ENCODE results near the gene KRTAP4-11.
"Not testable (repeated sequence)": the region's sequence is repeated elsewhere in the genome, so short reads cannot be mapped to it uniquely, and the experiment has no call there.

KRTAP4-11 gene

DNA sequence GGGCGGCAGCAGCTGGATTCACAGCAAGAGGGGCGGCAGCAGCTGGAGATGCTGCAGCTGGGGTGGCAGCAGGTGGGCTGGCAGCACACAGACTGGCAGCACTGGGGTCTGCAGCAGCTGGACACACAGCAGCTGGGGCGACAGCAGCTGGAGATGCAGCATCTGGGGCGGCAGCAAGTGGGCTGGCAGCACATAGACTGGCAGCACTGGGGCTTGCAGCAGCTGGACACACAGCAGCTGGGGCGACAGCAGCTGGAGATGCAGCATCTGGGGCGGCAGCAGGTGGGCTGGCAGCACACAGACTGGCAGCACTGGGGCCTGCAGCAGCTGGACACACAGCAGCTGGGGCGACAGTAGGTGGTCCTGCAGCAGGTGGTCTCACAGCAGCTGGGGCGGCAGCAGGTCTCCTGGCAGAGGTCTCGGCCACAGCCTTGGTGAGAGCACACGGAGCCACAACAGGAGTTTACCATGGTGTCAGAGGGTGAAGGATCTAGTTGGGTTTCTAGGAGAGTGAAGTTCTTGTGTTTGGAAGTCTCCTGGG, at the start of gene KRTAP4-11:
Gene KRTAP4-11, minus strand, starts transcription at position 528 of the 541 bp plus-strand sequence. Its CDS starts 58 bp downstream, at position 470.
- DNase-seq (ENCODE audit: low spot score) = not testable (repeated sequence)

DNA sequence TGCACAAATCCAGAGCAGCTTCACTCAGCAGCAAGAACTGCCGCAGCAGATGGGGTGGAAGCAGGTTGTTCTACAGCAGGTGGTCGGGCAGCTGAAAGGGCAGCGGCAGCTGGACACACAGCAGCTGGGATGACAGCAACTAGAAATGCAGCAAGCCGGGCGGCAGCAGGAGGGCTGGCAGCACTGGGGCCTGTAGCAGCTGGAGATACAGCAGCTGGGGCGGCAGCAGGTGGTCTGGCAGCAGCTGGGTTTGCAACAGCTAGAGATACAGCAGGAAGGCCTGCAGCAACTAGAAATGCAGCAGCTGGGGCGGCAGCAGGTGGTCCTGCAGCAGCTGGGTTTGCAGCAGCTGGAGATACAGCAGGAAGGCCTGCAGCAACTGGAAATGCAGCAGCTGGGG, 49.4 kb upstream of the KRTAP4-11 start:
- DNase-seq (ENCODE audit: low spot score) = no peak

GRCh38 chr17:41163828-41164227, 45.7 kb upstream of the KRTAP4-11 start:
- no peak for DNase-seq (ENCODE audit: low spot score)

- DNase-seq (ENCODE audit: low spot score) = no peak
Observed at GRCh38 chr17:41160648-41161047, 42.5 kb upstream of the KRTAP4-11 start, which contains the start of gene KRTAP4-4. Gene KRTAP4-4, minus strand, starts transcription at chr17:41160748. Its CDS starts 57 bp downstream, at chr17:41160691.

GRCh38 chr17:41160190-41160589, 42.0 kb upstream of the KRTAP4-11 start:
- not testable (repeated sequence) for DNase-seq (ENCODE audit: low spot score)

DNA sequence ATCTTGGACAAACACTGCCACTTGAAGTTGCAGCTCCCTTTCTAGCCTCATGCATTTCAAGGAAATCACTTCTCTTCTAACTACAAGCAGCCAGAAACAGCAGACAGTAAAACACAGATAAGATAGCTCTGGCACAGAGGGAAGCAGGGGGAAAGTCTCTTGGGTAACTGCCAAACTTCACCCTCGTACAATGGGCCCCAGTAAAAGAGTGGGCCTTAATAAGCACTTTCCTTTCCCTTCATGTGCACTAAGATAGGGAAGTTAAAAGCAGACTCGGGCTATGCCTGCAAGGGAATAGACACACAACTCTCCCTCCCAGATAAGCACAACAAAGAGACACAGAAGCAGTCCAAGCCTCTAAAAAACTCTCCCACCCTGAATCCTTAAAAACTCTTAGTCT, 35.7 kb upstream of the KRTAP4-11 start:
- DNase-seq (ENCODE audit: low spot score) = no peak

- no peak for DNase-seq (ENCODE audit: low spot score)
Observed at GRCh38 chr17:41151525-41151924, 33.4 kb upstream of the KRTAP4-11 start.

- no peak for DNase-seq (ENCODE audit: low spot score)
Observed at GRCh38 chr17:41150026-41150425, 31.9 kb upstream of the KRTAP4-11 start.

DNA sequence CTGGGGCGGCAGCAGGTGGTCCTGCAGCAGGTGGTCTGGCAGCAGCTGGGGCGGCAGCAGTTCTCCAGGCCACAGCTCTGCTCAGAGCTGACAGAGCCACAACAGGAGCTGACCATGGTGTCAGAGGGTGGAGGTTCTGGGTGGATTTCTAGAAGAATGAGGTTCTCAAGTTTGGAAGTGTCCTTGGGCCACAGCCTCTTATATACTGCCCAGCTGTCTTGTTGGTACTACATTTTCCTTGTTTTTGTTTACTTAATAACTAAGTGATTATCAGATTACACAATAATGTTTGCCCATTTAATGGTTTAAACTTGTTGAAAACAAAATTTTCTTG, 31.4 kb upstream of the KRTAP4-11 start, which contains the start of gene KRTAP4-5:
Gene KRTAP4-5, minus strand, starts transcription at position 174 of the 334 bp plus-strand sequence. Its CDS starts 58 bp downstream, at position 116.
- DNase-seq (ENCODE audit: low spot score) = no peak

GRCh38 chr17:41148971-41149651, 30.9 kb upstream of the KRTAP4-11 start:
- not testable (repeated sequence) for DNase-seq (ENCODE audit: low spot score)

DNA sequence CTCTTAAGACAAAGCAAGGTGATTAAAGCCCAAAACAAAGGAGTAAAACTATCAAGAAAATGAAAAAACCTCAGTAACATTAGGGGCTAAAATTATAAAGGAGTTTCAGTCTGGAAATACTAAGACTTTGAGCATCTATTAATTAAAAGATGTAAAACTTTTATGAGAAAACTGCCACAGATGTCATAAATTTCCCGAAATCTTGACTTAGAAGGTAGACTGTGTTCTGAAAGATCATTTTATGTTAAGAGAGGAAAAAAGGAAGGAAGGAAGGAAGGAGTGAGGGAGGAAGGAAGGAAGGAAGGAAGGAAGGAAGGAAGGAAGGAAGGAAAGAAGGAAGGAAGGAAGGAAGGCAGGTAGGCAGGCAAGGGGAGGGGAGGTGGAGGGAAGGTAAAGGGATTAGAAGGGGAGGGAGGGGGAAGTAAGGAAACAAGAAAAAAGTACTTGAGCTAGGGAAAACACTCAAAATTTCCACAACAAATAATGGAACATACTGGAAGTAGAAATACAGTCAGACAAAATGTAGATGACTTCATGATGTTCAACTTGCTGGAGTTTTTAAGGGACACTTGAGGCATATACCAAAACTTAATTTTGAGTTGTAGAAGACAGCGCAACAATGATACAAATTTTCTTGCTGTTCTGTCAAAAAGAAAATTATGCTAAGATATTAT, 29.5 kb upstream of the KRTAP4-11 start:
- no peak for DNase-seq (ENCODE audit: low spot score)

GRCh38 chr17:41145261-41145660, 27.1 kb upstream of the KRTAP4-11 start:
- no peak for DNase-seq (ENCODE audit: low spot score)

DNA sequence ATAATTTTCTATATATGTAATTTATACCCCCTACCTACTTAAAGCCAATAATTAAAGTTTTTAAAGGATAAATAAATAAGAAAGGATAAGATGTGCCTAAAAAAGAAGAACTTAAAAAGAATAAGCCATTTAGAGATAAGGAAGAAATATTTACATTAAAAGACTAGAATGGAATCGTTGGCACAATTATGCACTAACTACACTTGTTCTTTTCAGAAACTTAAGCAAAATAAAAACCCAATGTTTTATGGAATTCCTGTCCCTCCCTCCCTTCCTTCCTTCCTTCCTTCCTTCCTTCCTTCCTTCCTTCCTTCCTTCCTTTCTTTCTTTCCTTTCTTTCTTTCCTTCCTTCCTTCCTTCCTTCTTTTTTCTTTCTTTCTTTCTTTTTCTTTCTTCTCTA, 26.7 kb upstream of the KRTAP4-11 start:
- DNase-seq (ENCODE audit: low spot score) = no peak

GRCh38 chr17:41141361-41141760, 23.2 kb upstream of the KRTAP4-11 start:
- DNase-seq (ENCODE audit: low spot score) = no peak

- DNase-seq (ENCODE audit: low spot score) = no peak
Observed at GRCh38 chr17:41140360-41141131, 22.4 kb upstream of the KRTAP4-11 start, which contains the start of gene KRTAP4-6. Gene KRTAP4-6, minus strand, starts transcription at chr17:41140544. Its CDS starts 57 bp downstream, at chr17:41140487.

DNA sequence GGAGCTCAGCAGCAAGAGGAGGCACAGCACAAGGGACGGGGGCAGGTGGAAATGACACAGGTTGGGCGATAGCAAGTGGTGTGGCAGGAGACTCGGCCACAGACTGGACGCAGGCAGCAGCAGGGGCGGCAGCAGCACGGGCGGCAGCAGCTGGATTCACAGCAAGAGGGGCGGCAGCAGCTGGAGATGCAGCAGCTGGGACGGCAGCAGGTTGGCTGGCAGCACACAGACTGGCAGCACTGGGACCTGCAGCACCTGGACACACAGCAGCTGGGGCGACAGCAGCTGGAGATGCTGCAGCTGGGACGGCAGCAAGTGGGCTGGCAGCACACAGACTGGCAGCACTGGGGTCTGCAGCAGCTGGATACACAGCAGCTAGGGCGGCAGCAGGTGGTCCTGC, 21.7 kb upstream of the KRTAP4-11 start:
- DNase-seq (ENCODE audit: low spot score) = not testable (repeated sequence)

DNA sequence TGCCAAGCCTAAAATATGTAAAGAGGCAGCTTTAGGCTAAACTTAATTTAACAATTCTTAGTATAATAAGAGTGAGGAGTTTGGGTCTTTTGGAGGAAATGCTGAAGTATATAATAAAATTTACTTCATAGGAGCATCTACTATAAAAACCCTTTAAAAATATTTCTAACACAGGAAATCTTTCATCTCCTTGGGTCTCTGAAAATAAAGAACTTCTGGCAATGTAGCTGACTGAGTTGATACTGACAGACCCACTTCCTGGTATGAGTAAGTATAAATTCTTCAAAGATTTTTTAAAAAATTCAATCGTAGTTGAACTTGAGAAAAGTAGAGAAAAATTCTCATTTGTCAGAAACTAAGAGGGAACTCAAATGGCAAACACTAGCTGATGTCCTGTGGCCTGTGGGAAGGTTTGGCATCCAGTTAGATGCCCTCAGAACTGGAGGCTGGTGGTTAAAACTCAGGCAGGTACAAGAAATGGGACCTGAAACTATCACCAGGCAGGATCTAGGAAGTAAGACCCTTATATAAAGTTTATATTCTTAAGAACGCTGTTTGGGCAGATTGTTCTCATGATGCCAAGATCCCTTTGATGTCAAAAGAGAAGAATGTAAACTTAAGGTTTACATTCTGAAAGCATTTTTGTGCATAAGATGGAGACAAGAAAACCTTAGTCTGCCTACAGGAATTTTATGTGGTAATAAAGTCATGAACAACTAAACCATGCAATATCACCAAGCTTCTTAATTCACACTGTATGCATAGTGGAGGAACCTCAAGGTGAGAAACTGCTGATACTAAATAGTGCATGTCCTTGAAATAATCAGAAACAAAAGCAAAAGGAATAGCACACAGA, 15.9 kb upstream of the KRTAP4-11 start:
- no peak for DNase-seq (ENCODE audit: low spot score)

DNA sequence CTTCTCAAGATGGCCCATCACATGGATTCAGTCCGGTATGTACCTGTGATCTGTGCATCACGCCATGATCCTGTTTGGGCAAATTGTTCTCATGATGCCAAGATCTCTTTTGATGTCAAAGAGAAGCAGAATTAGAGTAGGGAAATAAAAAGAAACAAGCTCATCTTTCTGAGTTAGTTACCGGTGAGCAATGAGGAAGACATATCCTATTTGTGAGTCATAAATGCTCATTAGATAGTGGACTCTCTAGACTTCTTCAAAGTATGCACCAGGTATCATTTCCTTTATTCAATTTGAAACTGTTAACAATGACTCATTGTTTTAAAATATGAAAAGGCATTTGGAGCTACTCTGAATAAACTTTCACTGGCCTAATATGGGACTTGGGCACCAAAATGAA, 13.8 kb upstream of the KRTAP4-11 start:
- no peak for DNase-seq (ENCODE audit: low spot score)

GRCh38 chr17:41127371-41127770, 9.2 kb upstream of the KRTAP4-11 start:
- DNase-seq (ENCODE audit: low spot score) = no peak

- DNase-seq (ENCODE audit: low spot score) = no peak
Observed at GRCh38 chr17:41126412-41126811, 8.2 kb upstream of the KRTAP4-11 start.

- no peak for DNase-seq (ENCODE audit: low spot score)
Observed at GRCh38 chr17:41125064-41125463, 6.9 kb upstream of the KRTAP4-11 start.
